ENCODE measurements around the gene AP2A2.

The AP2A2 gene

DNA sequence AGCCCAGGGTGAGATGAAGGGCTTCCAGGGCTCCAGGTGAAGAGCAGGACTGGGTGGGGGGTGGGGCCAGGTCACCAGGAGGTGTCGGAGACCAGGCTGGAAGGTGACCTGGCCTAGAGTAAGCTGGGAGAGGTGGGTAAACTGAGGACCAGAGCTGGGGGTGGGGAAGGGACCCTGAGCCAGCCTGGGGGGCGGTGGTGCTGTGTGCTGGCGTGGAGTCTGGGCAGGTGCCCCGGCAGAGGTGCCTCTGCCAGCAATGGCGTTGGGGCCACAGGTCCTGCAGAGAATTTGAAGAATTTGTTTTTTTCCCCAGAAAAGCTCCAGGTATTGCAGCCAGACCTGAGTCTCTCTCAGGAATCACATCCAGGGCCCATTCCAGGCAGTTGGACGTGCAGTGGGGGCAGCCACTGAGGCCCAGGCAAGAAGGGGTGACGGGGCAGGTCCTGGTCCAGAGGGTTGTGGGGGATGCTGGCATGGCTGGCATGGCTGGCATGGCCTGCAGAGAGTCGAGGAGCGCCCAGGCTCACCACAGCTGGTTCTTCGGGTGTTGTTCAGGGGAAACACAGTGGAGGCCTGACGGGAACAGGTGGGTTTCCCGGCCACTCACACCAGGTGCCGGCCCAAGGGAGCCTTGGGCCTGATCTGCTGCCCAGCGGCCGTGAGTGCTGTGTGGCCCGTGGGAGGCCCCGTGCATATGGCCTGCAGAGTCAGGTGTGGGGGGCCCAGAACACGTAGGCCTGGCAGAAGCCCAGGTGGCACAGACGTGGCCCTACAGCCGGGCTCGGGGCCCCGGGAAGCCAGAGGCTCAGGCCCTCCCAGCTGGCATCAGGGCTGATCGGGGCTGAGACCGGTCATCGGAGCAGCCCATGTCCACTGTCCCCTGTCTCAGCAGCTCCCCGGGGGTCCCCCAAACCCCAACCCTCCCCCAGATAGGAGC is 117.2 kb downstream of the AP2A2 start:
- DNase-seq (ENCODE audit: low spot score) = no peak

DNA sequence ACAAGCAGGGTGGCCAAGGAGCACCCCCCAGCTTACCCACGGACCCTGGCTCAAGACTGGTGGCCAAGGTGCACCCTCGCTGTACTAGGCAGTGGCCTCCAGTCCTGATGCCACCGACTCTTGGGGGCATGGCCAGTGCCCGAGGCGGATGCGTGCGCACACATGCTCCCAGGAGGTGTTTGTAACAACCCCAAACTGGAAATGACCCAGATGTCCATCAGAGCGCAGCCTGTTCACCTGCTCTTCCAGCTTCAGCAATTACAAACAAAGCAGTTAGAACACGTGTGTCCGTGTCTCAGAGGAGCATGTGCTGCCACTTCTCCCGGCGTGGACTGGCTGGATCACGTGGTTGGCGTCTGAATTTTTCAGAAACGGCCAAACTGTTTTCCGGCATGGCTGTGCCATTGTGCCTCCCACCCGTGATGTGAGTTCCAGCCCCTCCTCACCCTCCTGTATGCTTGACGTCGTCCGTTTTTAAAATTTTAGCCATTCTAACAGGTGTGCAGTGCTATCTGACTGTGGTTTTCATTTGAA is 118.0 kb downstream of the AP2A2 start:
- DNase-seq (ENCODE audit: low spot score) = no peak

DNA sequence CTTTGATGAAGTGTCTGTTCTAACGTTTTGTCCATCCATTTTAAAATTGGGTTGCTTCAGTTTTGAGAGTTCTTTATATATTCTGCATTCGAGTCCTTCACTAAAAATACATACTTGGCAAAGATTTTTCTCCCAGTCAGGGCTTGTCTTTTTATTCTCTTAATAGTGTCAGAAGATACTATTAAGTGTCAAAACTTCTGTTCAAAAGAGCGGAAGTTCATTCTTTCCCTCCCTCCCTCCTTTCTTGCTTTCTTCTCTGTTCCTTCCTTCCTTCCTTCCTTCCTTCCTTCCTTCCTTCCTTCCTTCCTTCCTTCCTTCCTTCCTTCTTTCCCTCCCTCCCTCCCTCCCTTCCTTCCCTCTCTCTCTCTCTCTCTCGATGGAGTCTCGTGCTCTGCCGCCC is 118.5 kb downstream of the AP2A2 start:
- no peak for DNase-seq (ENCODE audit: low spot score)

DNA sequence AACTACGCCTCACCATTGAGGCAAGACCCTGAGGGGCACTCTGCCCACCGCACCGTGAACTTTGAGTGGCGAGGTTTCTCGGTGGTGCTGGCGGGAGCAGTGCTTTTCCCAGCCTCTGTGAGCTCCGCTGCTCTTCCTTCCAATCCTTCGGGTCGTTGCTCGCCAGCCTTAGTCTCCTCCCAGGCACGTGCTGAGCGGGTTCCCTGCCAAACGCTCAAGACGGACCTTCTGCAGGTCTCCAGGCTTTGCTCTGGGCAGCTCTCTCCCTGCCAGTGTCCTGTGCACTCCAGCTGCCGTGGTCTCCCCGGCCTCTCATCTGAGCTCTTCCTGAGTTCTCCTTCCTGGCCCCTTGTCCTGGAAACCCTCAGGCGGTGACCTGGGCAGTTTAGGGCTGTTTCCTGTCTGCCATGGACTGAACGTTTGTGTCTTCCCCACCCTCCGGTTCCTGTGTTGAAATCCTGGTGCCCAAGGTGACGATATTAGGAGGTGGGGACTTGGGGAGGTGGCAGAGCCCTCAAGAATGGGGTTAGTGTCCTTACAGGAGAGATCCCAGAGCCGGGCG is 122.0 kb downstream of the AP2A2 start:
- DNase-seq (ENCODE audit: low spot score) = peak; percentile 34

DNA sequence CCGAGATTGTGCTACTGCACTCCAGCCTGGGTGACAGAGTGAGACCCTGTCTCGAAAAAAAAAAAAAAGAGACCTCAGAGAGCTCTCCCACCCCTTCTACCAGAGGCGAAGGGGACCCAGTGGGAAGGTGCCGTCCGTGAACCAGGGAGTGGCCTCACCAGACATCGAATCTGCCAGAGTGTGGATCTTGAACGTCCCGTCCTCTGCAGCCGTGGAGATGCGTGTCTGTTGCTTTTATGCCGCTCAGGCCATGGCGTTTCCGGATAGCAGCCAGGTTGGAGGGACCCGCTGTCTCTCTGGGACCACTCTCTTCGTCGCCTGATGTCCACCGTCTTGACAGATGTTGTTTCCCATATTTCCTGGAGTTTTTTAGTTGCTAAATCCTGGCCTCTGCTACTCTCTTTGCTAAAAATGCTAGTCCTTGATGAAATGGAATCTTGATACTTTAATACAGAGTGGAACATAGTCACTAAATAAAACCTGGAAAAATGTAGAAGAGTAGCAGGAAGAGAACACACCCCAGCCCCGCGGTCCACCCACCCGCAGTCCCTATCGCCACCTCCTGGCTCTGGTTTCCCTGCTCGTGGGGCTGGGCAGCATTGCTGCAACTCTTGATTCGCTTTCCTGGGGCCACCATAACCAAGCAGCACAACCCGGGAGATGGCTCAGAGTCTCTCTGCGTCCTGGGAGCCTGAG is 122.9 kb downstream of the AP2A2 start:
- DNase-seq (ENCODE audit: low spot score) = peak; percentile 70

DNA sequence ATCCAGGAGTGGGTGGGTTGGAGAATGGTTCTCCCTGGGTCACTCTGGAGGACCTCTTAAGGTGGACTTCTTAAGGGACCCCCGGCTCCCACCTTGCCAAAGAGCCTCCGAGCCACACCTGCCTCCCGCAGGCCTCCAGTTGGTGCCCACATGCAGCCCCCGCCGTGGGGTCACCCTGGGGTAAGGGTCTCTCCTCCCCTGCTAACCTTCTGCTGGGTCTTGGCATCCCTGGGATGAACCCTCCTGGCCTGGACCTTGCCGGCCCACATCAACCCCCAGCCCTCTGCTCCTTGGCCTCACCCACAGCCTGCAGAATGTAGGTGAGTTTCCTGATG is 123.4 kb downstream of the AP2A2 start:
- DNase-seq (ENCODE audit: low spot score) = no peak

DNA sequence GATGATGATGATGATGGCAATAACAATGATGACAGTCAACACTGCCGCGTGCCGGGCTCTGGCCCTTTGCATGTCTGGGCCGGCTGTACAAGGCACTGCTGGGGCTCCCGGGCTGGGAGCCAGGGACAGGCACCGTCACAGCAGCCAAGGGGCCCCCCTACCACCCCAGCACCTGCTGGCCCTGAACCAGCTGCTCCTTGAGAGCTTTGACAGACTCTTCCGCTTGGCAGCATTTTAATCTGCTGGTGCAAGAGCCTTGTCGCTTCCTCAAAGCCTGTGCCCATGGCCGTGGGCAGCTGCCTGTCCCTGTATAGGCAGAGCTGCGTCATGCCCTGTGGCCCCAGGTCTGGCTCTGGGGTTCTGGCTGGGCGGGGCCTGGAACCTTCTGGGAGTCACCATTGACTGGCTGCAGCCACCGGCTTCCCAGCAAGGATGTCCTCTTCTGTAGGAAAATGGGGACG is 123.8 kb downstream of the AP2A2 start:
- no peak for DNase-seq (ENCODE audit: low spot score)

DNA sequence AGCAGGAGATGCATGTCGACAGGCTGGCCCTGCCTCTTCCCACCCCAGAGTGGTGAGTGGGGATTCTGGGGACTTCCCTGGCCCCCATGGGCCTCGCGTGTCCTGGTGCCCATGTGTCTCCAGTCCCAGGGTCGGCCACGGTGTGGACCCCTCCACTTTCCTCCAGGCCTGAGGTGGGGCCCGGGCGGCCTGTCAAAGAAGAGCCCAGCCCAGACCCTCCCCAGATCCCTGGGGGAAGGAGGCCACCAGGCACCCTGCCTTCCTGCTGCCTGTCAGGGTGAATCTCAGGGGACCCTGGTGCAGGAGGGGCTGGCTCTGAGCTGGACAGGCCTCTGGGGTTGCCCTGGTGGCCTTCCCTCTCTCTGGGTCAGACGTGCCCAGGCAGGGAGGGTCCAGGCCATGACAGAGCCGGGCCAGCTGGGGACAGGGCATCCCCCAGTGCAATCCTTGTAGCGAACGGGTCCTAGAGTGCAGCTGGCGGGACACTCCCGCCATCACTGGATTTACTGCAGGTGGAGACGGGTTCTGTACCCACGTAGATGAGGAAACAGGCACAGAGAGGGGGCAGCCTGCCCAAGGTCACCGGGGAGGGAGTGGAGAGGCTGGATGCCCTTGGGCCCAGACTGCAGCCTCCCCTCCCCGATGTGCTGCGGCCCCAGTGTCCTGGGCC is 124.4 kb downstream of the AP2A2 start:
- DNase-seq (ENCODE audit: low spot score) = no peak

DNA sequence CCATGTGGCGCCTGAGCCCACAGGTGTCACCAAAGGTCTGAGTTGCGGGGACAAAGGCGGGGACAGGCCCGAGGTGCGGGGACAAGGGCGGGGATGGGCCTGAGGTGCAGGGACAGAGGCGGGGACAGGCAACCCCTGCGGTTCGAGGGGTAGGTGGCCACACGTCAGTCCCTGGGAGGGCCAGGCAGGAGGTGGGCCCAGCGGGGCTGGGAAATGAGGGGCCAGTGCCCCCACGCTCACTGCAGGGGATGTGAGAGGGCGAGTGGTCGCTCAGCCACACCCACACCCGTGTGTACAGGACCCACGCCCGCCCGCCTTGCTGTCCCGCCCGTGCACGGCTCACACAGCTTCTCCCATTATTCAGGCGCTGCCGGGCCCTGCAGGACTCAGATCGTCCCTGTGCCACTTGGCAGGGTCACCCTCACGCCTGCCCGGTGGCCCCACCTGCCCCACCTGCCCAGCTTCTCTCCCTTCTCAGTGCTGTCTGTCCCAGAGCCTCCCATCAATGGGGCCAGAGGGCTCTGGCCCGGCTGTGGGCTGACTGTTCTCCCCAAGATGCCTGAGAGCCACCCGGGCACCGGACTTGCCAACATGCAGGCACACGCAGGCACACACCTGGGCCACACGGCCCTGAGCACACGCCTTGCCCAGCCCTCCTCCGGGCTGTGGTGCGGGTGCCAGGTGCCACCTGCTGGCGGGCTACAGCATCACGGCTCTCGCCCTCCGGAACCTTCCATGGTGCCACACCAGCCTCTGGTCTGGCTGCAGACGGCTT is 125.1 kb downstream of the AP2A2 start:
- peak; percentile 99 for DNase-seq (ENCODE audit: low spot score)

DNA sequence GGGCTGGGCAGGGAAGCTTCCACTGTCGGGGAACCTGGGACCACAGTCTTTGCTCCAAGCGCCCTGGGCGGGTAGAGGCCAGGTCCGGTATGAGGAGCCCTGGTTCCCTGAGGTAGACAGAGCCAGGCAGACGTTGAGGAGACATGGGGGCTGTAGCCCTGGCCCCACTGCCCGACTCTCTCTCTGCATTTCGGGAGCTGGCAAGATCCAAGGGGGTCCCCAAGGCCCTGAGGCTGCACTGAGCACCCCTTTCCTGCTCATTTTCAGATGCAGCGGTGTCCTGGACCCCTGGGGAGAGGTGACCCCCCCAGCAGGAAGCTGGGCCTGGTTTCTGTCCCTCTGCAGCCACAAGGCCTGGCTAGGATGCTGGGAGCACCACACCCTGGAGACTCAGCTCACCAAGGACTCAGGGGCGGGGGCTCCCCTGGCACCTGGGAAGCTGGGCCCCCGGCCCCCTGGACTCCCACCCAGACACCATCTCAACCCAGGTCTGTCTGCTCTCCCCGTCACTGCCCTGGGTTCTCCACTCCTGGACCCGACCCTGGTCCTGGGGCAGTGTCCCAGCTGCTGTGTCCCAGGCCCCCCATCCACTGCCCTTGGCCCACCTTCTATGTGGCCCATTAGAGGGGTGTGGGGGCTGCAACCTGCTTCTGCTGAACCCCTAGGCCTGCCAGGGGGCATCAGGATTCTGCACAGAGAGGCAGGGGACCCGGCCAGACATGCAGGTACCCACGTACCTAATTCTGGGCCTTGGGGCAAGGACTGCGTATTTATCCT is 125.9 kb downstream of the AP2A2 start:
- DNase-seq (ENCODE audit: low spot score) = no peak

DNA sequence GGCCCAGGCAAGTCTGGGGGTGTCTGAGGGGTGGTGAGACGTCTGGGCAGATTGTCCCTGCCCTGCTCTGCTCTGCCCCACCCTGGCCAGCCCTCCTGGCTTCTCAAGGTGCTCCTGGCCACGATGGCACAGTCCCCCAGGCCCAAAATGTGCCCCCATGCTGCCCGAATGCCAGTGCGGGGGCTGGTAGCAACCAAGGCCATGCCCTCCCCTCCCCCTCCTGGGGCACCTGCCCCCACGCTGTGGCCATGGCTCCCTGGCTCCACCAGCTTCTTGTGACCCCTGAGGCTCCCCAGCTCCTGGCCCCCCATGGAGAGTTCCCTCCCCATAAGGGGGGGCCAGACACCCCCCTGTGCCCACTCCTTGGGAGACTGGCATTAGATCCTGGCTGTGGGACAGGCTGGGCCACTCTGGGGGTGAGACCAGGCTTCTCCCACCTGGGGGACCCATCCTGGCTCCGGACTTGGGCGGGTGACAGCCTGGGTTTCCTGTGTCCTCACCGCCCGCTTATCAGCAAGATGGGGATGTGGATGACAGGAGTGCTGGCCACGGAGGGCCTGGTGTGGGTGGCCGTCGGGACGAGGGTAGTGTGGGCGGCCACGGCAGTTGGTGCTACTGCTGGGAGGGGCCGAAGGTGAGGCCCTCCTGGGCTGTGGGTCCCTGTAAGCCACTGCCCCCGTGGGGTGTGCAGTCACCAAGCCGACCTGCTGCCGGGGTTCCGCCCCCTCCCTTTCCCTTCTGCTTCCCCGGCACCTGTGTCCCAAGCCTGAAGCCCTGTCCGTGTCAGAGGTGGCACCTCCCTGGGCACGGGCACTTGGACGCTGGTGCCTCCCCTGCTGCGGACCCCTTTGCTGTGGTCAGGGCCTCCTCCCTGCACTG is 126.7 kb downstream of the AP2A2 start:
- DNase-seq (ENCODE audit: low spot score) = no peak

DNA sequence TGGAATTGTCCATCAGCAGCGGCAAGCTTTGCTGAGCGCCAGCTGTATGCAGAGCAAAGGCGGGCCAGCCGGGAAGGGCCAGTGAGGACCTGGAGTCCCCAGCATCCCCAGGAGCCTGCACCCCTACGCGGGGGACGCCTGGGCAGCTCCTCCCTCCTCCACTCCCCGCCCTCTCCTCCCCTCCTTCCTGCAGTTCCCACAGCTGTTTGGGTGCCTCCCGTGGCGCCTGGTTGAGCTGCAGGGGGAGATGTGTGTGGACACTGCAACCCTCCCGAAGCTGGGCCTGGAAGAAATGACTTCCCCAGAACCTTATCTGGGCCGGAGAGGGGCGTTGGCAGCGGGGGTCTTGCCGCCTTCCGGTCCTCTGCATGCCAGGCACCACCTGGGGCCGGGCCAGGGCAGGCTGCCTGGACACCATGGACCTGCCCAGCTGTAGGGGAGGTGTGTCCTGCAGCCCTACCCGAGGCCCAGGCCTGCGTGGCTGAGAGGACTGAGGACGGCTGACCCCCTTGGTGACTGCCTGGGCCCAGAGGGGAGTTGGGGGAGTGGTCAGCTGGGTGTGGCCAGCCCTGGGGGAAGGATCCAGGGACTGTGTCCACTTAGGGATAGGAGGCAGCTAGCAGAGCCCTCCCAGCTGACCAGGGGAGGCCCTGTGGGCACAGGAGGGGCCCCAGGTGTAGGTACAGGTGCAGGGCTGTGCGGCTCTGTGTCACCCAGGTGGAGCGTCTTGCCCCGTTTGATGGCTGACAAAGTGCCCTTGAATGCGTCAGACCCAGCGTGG is 127.6 kb downstream of the AP2A2 start:
- DNase-seq (ENCODE audit: low spot score) = peak; percentile 25

DNA sequence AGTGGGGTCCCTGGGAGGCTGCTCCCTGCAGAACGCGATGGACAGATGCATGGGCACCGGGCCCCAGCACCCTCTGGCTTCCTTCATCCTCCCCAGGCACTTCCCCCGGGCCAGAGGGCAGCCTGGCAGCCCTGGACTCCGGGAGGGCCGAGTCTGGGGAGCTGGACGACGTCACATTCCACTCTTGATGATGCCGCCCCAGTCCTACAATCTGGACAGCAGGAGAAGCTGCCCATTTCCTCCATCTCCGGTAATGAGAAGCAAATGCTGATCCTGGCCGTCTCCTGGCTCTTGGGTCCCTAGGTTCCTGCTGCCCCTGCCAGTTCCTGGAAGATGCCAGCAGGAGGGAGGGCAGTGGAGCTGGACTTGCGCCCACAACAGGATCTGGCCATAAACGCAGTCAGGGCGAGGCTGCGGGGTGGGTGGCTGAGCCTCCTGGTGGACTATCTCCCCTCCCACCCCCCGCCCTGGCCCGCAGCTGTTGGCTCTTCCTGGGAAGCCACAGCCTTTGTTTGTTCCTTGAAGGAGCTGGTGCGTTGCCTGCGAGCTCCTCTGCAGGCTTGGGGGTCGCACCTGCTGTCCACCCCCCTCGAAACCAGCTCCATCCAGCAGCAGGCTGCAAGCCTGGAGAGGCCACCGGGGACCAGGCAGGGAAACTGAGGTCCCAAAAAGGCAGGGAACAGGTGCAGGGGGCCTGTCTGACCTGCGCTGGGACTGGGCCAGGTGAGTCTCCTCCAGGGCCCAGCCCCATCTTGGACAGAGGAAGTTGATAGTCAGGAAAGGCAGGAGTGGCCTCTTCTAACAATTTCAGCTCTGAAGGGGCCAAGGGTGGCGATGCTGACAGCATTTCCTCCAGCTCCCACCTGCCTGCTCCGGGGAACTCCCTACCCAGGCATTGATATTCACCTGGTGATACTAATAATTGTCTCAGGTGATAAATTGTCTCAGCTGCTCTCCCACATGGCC is 128.8 kb downstream of the AP2A2 start:
- peak; percentile 46 for DNase-seq (ENCODE audit: low spot score)

DNA sequence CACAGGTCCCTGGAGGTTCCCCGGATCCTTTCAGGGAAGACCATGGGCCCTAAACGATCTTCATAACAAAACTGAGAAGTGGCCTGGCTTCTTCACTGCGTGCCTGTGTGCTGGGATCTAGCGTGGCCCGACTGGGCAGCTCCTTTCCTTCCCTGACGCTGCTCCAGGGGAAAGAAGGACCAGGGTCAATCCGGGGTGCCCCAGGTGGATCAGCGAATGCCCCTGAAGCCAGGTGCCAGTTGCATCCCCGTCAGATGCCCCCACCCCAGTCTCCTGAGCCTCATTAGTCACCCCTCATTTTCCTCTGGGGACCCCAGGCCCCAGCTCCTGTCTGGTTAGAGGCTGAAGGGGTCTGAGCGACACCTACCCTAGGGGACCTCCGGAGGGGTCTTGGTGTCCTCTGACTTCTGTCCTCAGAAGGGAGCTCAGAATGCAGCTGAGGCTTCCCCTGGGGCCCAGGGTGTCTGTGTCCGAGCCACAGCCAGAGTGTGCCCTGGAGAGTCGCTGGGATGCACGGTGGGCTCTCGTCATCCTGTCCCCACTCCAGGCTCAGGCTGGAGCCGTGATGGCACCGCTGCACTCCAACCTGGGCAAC is 129.5 kb downstream of the AP2A2 start:
- no peak for DNase-seq (ENCODE audit: low spot score)

DNA sequence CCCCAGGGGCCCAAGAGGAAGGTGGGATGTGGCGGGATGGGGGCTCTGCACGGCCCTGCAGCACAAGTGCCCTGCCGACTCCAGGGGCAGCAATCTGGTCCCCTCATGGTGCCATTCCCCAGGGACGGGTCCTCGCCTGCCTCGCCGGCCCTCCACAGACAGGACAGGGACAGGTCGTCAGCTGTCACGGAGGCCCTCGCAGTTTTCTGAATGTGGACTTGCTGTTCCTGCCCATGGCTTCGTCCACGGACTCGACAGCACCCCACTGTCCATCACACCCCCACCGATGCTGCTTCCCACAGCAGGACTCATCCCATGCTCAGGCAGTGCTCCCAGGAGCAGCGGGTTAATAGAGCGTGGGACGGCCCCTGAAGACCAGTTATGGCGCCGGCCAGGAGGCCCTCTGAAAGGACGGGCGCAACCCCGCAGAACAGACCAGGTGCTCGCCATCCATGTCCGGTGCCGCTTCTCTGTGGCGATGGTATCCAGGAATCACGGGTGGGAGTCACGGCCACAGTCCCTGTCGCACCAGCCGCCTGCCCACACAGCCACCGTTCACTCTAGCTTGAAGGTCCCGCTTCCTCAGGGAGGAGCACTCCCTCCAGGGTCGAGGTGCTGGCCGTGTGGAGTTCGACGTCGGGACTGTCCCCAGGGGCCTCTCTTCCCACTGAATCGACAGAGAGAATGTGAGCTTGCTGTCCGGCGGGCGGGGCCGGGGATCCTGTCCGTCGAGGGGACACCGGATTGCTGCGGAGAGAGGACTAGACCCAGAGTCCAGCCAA is 130.5 kb downstream of the AP2A2 start:
- DNase-seq (ENCODE audit: low spot score) = no peak

DNA sequence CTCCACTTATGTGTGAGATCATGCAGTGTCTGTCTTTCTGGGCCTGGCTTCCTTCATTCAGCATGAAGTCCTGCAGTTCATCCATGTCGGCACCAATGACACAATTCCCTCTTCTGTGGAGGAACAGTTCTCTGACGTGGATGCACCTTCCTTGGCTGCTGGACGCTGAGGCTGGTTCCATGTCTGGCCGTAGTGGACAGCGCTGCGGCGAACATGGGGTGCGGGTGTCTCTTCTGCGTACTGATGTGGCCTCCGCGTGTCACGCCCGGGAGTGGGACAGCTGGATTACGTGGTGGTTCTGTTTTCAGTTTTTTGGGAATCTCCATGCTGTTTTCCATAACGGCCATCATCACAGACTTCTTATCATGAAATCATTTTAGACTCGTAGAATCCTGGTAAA is 132.1 kb downstream of the AP2A2 start:
- DNase-seq (ENCODE audit: low spot score) = no peak
